Stimulated activated CD4-positive, alpha-beta T cell treated with anti-CD3 and anti-CD28 coated beads, Interleukin-15, amount 100 ng/mL, for 1 hour (primary cell): ENCODE results near the gene STK32B.
"Not testable (repeated sequence)": the region's sequence is repeated elsewhere in the genome, so short reads cannot be mapped to it uniquely, and the experiment has no call there.

Experiments used
- DNase-seq, 2 donors: peaks; one replicate each; pipeline ENCODE4 v3.0.0-alpha.2; 2020; ENCODE audit warnings: low read depth in 1 of 2, low spot score in 1 of 2

Gene STK32B

GRCh38 chr4:5157791-5158770 lies 106.8 kb downstream of the STK32B start:
- no peak for DNase-seq

GRCh38 chr4:5158825-5159224 lies 107.5 kb downstream of the STK32B start:
- no peak for DNase-seq

DNA sequence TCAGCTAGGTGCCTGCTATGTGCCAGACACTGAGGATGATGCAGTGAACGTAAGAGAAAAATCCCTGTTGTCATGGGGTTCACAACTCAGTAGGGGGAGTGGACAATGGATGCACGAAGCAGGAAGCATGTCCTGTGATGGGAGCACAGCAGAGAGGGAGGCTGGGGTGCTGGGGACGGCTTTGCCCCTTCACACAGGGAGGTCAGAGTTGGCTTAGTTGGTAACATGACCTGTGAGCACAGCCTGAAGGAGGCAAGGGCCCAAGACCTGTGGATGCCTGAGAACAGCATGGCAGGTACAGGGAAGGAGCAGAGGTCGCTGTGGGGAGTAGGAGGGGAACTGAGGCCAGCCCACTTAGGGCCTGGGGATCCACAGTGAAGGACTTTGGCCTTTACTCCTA lies 109.4 kb downstream of the STK32B start:
- no peak for DNase-seq

GRCh38 chr4:5162909-5163508 lies 111.7 kb downstream of the STK32B start:
- no peak for DNase-seq

DNA sequence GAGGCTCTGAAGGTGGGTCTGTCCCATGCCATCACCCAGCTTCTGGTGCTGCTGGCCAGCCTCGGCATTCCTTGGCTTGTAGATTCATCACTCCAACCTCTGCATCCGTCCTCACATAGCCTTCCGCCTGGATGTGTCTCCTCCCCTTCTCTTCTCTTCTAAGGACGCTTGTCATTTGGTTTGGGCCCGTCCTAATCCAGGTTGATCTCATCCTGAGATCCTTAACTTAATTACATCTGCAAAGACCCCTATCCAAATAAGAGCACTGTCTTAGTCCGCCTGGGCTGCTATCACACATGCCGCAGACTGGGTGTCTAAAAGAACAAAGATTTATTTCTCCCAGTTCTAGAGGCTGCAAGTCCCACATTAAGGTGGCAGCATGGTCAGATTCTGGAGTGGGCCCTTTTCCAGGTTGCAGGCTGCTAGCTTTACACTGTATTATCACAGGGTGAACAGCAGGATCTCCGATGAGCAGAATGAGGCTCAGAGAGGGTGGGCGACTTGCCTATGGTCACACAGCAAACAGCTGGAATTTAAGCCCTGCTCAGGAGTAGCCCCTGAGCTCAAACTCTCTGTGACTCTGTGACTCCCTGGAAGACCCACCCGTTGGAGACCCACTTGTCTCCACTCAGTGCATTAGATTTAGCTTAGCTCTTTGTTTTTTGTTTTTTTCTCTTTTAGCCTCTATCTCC lies 113.1 kb downstream of the STK32B start:
- no peak for DNase-seq

GRCh38 chr4:5165420-5166369 lies 114.4 kb downstream of the STK32B start:
- no peak for DNase-seq

GRCh38 chr4:5166377-5166776 lies 115.1 kb downstream of the STK32B start:
- no peak for DNase-seq

- no peak for DNase-seq
These were observed 117.6 kb downstream of the STK32B start for GRCh38 chr4:5168891-5169290.

- not testable (repeated sequence) for DNase-seq
These were observed 124.6 kb downstream of the STK32B start for GRCh38 chr4:5175836-5176235.

DNA sequence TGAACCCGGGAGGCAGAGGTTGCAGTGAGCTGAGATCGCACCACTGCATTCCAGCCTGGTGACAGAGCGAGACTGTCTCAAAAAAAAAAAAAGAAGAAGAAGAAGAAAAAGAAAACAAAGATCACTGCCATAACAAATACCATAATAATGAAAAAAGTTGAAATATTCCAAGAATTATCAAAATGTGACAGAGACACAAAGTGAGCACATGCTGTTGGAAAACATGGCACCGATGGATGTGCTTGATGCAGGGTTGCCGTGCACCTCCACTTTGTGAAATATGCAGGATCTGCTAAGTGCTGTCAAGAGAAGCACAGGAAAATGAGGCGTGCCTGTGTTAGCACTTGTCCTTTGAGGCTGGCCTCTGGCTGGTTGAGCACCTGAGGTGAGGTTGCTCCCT lies 133.3 kb downstream of the STK32B start:
- DNase-seq = no peak

DNA sequence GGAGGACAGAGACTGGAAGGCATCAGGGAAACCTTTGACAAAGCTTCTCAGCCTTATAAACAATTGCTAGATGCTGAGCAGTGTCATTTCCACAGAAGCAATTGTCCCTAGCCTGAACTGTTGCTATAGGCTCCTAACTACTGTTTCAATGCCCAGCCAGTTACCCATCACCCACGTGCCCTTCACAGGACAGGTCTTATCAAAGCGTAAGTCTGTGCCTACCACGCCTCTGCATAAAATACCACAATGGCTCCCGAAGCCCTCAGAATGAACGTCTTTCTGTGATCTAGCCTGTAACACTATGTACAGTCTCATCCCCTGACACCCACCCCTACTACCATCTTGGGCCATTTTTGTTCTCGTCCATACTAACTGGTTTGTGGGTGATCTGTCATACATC lies 134.3 kb downstream of the STK32B start:
- no peak for DNase-seq

DNA sequence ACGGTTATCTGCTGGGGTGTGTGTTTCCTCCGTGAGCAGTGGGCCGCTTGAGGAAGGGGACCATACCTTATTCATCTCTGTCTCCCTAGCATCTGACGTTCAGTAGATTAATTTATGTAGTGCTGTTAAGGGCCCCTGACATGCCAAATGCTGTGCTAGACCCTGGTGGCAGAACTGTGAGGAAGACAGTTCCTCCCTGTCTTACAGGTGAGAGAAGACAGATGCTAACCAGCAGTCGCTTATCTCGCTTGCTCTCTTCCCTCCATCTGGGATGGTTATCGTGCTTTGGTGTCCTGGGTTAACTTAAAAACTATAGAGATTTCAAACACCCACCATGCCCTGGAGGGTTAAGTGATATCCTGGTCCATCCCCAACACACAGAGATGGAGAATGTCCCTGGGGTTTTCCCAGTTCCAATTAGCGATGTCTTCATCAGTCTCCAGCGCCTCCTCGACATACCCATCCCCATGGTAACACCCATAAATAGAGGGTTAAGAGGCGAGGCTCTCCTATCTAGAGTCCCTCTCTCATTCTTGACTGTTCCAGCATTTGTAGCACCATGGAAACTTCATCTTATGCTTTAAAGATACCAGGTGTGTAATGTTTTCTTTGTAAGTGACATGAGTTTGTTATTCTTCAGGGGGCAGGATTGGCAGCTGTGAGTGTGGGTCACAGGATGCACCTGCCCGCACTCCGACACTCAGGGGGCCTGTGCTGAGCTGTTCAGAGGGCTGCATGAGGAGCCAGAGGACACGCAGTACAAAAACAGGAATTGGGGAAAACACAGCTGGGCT lies 135.2 kb downstream of the STK32B start:
- DNase-seq = no peak

DNA sequence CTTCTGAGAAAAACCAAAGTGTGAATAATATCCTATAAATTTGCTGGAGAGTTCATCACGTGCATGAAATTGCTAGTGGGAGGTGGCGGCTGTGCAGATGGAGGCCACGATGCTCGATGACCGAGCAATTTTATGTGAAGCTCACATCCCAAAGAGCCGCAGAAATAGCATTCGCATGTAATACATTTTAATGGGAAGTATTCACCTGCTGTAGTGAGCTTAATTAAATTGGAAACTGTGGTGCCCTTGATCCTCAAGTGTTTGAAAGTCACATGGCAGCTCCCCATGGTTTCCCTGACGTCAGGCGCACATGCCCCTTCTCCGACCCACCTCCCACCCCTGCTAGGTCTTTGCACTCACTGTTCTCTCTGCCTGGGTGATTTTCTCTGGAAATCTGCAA lies 136.8 kb downstream of the STK32B start:
- no peak for DNase-seq

- DNase-seq = no peak
These were observed 140.6 kb downstream of the STK32B start for GRCh38 chr4:5191831-5192230.

GRCh38 chr4:5192271-5192670 lies 141.0 kb downstream of the STK32B start:
- no peak for DNase-seq

DNA sequence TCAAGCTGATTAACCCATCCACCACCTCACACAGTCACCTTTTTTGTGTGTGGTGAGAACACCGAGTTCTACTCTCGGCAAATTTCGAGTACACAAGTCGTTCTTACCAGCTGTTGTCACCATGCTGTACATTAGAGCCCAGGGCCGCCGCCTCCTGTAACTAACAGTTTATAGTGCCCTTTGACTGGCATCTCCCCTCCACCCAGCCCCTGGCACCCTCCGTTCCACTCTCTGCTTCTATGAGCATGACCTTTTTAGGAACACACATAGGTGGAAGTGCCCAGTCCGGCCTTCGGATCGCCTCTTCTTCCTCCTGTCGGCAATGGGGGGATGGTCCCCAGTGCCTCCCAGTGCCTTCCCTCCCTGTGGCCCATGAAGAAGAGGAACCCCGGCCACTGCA lies 141.4 kb downstream of the STK32B start:
- no peak for DNase-seq

GRCh38 chr4:5198656-5199541 lies 147.6 kb downstream of the STK32B start:
- DNase-seq = no peak

DNA sequence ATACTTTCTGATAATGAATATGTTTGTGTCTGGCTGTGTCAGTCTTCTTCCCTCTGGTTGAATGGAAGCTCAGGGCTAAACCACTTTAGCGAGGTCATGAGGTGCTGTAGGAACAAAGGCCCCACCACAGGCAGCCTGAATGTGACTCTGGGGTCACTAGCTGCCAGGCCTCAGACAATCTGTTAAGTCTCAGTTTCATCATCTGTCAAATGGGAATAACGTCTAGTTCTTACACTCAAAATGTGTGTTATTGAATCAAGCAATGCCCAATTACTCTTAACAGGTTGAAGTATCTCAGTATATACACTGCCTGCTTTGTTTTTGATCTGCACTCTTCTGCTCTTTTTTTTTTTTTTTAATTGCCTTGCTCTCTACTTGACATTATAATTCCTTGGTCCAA lies 148.6 kb downstream of the STK32B start:
- no peak for DNase-seq

GRCh38 chr4:5200513-5200912 lies 149.2 kb downstream of the STK32B start:
- DNase-seq = no peak
